GM12801 (cell line): ENCODE data around the gene CYB5A.

Experiments used
- CTCF ChIP-seq: IDR thresholded peaks from one replicate; pipeline ENCODE4 v1.5.1; 2011; ENCODE audit warnings: control low read depth; ENCODE audit not compliant: insufficient read length; ENCODE audit errors: extremely low read depth

Gene CYB5A, protein sequence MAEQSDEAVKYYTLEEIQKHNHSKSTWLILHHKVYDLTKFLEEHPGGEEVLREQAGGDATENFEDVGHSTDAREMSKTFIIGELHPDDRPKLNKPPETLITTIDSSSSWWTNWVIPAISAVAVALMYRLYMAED

GRCh38 chr18:74291771-74292540 lies at the start of gene CYB5A:
Gene CYB5A (minus strand): TSS chr18:74291963. CDS start chr18:74291875, 88 bp downstream.
- TF ChIP-seq CTCF, result no peak

- no peak for TF ChIP-seq CTCF
Measured at GRCh38 chr18:74337912-74338309, 46.1 kb upstream of the CYB5A start.

GRCh38 chr18:74337155-74337911 lies 45.6 kb upstream of the CYB5A start:
- no peak for TF ChIP-seq CTCF

GRCh38 chr18:74336656-74337055 lies 44.9 kb upstream of the CYB5A start:
- no peak for TF ChIP-seq CTCF

- TF ChIP-seq CTCF, result no peak
Measured at GRCh38 chr18:74334242-74334893, 42.6 kb upstream of the CYB5A start.

GRCh38 chr18:74333091-74333490 lies 41.3 kb upstream of the CYB5A start:
- no peak for TF ChIP-seq CTCF

- TF ChIP-seq CTCF, result no peak
Measured at GRCh38 chr18:74331404-74331803, 39.6 kb upstream of the CYB5A start.
